Cardiac septum (tissue), 1 donor: ENCODE results near the gene PACS2. TPM values are rescaled to one million over a fixed set of nuclear protein-coding genes. Genes with fewer than 3 reads are reported as not detected.

ENCODE experiments used
- DNase-seq: peaks from one replicate; pipeline ENCODE4 v3.0.0-alpha.2; 2020; ENCODE audit warnings: low spot score
- intact Hi-C: fragments of 100-400 bp; cut with DNase I; formaldehyde crosslinking; loops from one replicate; pipeline ENCODE4 v1.14.0; 2022
- total RNA-seq: library from RNA; stranded (reverse); fragmentation: NEBNext Ultra II Directional; extraction: Animal tissue kit (Norgen Biotek cat#: 25700); gene quantifications from one replicate; pipeline ENCODE4 v1.2.1, GENCODE V29; 2021
- donor health status: DM: no; HTN: no; CAD: no.

Gene PACS2
- total RNA-seq, 1 donor from 2014 or later: 55.1 TPM

- intact Hi-C loops: no loop called here
- no peak for DNase-seq
Observed at GRCh38 chr14:105411017-105411941, 96.7 kb downstream of the PACS2 start.

- intact Hi-C loops: no loop called here
- no peak for DNase-seq
Observed at GRCh38 chr14:105411985-105412770, 97.6 kb downstream of the PACS2 start.

- intact Hi-C loops: no loop called here
- no peak for DNase-seq
Observed at GRCh38 chr14:105412771-105413543, 98.4 kb downstream of the PACS2 start.

GRCh38 chr14:105413544-105413886 is 99.0 kb downstream of the PACS2 start:
- intact Hi-C loops: no loop called here
- DNase-seq: no peak

GRCh38 chr14:105414456-105415371 is 100.2 kb downstream of the PACS2 start:
- intact Hi-C loops: no loop called here
- peak; percentile 84 for DNase-seq

GRCh38 chr14:105415481-105416428 is 101.2 kb downstream of the PACS2 start:
- intact Hi-C loops: no loop called here
- DNase-seq: no peak

- DNase-seq: no peak
- intact Hi-C loops: no loop called here
Observed at GRCh38 chr14:105416671-105417070, 102.1 kb downstream of the PACS2 start.

GRCh38 chr14:105417690-105418121 is 103.2 kb downstream of the PACS2 start:
- intact Hi-C loops: no loop called here
- DNase-seq: no peak

- no peak for DNase-seq
- intact Hi-C loops: no loop called here
Observed at GRCh38 chr14:105418269-105419194, 104.0 kb downstream of the PACS2 start.

- no peak for DNase-seq
- intact Hi-C loops: no loop called here
Observed at GRCh38 chr14:105419195-105420091, 104.9 kb downstream of the PACS2 start, which contains the start of gene MTA1. TSS of gene MTA1 (plus strand) at chr14:105419827. CDS start at chr14:105420036, 209 bp downstream.

- intact Hi-C loops: no loop called here
- no peak for DNase-seq
Observed at GRCh38 chr14:105420101-105420973, 105.8 kb downstream of the PACS2 start.

GRCh38 chr14:105420974-105421674 is 106.6 kb downstream of the PACS2 start:
- intact Hi-C loops: no loop called here

GRCh38 chr14:105421723-105422615 is 107.4 kb downstream of the PACS2 start:
- intact Hi-C loops: no loop called here
- DNase-seq: no peak

More at GRCh38 chr14:105420974-105421674, 106.6 kb downstream of the PACS2 start:
- DNase-seq: no peak
